Neural cell (in vitro differentiated cells): ENCODE results near the gene MMP25.

Experiments
- CTCF ChIP-seq: fragments of 450-650 bp; IDR thresholded peaks from 2 replicates; pipeline ENCODE4 v1.5.1; 2014; ENCODE audit warnings: antibody characterized with exemption, mild to moderate bottlenecking, moderate library complexity; ENCODE audit not compliant: poor library complexity, severe bottlenecking
- EP300 ChIP-seq: fragments of 450-650 bp; conservative IDR thresholded peaks from 2 replicates; pipeline ENCODE4 v1.6.1; 2014; ENCODE audit warnings: antibody characterized with exemption, mild to moderate bottlenecking, moderate library complexity; ENCODE audit not compliant: poor library complexity, severe bottlenecking
- EZH2 ChIP-seq: fragments of 200-600, 300-800 bp; shearing (Covaris generic), sonication (generic); IDR thresholded peaks from 2 replicates; pipeline ENCODE4 v1.6.1; 2014; ENCODE audit warnings: antibody characterized with exemption, low read length, borderline replicate concordance, mild to moderate bottlenecking; ENCODE audit not compliant: insufficient read depth, poor library complexity, severe bottlenecking
- POLR2AphosphoS5 ChIP-seq: IDR thresholded peaks from 2 replicates; pipeline ENCODE4 v1.6.1; 2012
- TAF1 ChIP-seq: IDR thresholded peaks from 2 replicates; pipeline ENCODE4 v1.6.1; 2012; ENCODE audit warnings: low read depth

GRCh38 chr16:3044708-3045107 lies 1.7 kb upstream of the MMP25 start:
- TF ChIP-seq CTCF (no peak), POLR2AphosphoS5 (no peak), EZH2 (no peak), EP300 (no peak), TAF1 (no peak)
